Activated CD8-positive, alpha-beta memory T cell treated with anti-CD3 and anti-CD28 coated beads for 36 hours (primary cell): ENCODE data around the gene DYSF. TPM values are rescaled to one million over a fixed set of nuclear protein-coding genes. Genes with fewer than 3 reads are reported as not detected.

Experiments
- CTCF ChIA-PET: fragments of 350-600 bp; sonication (Branson Sonifier 250); formaldehyde crosslinking; loops from one replicate; lab custom pipeline; 2021; ENCODE audit warnings: antibody characterized with exemption; lab: Charles Lee
- POLR2A ChIA-PET: fragments of 350-600 bp; sonication (Branson Sonifier 250); formaldehyde crosslinking; loops from one replicate; lab custom pipeline; 2021; ENCODE audit warnings: antibody characterized with exemption; lab: Charles Lee
- total RNA-seq, 2 experiments: library from RNA; stranded (reverse); gene quantifications; one replicate each; pipeline ENCODE4 v1.2.3, GENCODE V29; 2021

The DYSF gene
- total RNA-seq, 2 experiments from 2014 or later: 4.8 to 5.8 TPM

- ChIA-PET CTCF (no interaction called here), POLR2A (no interaction called here)
Measured at GRCh38 chr2:71612581-71613402, 159.4 kb downstream of the DYSF start.

GRCh38 chr2:71613403-71613952, 160.1 kb downstream of the DYSF start:
- ChIA-PET CTCF (no interaction called here), POLR2A (no interaction called here)

- ChIA-PET CTCF (no interaction called here), POLR2A (no interaction called here)
Measured at GRCh38 chr2:71613953-71614925, 160.9 kb downstream of the DYSF start.

GRCh38 chr2:71614976-71615766, 161.8 kb downstream of the DYSF start:
- ChIA-PET POLR2A (no interaction called here), CTCF (no interaction called here)

GRCh38 chr2:71615767-71616730, 162.7 kb downstream of the DYSF start:
- ChIA-PET CTCF (no interaction called here), POLR2A (no interaction called here)

- CTCF ChIA-PET: no interaction called here
- POLR2A ChIA-PET: no interaction called here
Measured at GRCh38 chr2:71617266-71617665, 163.9 kb downstream of the DYSF start.

- ChIA-PET POLR2A (no interaction called here), CTCF (no interaction called here)
Measured at GRCh38 chr2:71618327-71619113, 165.2 kb downstream of the DYSF start.

- CTCF ChIA-PET: no interaction called here
- POLR2A ChIA-PET: no interaction called here
Measured at GRCh38 chr2:71619230-71619741, 165.9 kb downstream of the DYSF start.

GRCh38 chr2:71620116-71620515, 166.8 kb downstream of the DYSF start:
- ChIA-PET POLR2A (no interaction called here), CTCF (no interaction called here)

- POLR2A ChIA-PET: no interaction called here
- CTCF ChIA-PET: no interaction called here
Measured at GRCh38 chr2:71620851-71621251, 167.5 kb downstream of the DYSF start.

- ChIA-PET CTCF (no interaction called here), POLR2A (no interaction called here)
Measured at GRCh38 chr2:71629273-71629672, 175.9 kb downstream of the DYSF start.

- ChIA-PET CTCF (no interaction called here), POLR2A (no interaction called here)
Measured at GRCh38 chr2:71629771-71630453, 176.6 kb downstream of the DYSF start.

GRCh38 chr2:71630454-71631328, 177.3 kb downstream of the DYSF start:
- ChIA-PET CTCF (no interaction called here), POLR2A (no interaction called here)

- CTCF ChIA-PET: no interaction called here
- POLR2A ChIA-PET: no interaction called here
Measured at GRCh38 chr2:71631411-71631931, 178.1 kb downstream of the DYSF start.

- CTCF ChIA-PET: no interaction called here
- POLR2A ChIA-PET: no interaction called here
Measured at GRCh38 chr2:71633086-71633485, 179.7 kb downstream of the DYSF start.

GRCh38 chr2:71634567-71634966, 181.2 kb downstream of the DYSF start:
- CTCF ChIA-PET: no interaction called here

More at GRCh38 chr2:71634567-71634966, 181.2 kb downstream of the DYSF start:
- POLR2A ChIA-PET: no interaction called here
